HG03457 (cell line): Measurements from ENCODE around the gene CDKAL1.

ENCODE experiments used
- ATAC-seq: cut with Tn5 transposase; IDR thresholded peaks from one replicate; pipeline ENCODE4 v1.9.1; 2021; ENCODE audit warnings: moderate number of reproducible peaks; ENCODE audit not compliant: unreplicated experiment

CDKAL1 gene

DNA sequence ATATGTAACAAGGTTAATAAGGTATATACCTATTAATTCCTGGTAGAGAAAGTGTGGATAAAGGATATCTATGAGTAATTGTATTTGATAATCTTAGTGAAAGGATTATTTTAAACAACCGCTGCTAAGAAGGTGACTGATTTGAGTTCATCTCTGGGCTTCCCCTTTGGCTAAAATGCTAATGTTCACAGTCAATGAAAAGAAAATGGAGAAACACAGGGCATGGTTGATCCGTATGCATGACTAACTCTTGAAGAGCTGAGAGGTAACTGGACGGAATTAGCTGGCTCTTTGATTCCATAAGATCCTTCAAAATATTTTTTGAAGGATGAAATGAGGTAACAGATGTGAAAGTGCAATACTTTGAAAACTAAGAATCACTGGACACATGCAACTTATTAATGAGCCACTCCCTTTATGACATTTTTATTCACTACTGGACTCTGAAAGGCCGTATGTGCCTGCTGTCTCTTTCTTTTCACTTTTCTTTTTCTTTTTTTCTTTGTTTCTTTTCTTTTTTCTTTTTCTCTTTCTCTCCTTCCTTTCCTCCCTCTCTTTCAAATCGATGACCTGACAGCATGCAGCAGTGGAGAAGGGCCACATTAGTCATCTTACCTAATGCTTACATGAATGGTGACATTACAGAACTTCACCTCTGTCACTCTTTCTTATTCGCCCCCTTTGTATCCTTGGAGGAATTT is 464.6 kb downstream of the CDKAL1 start:
- ATAC-seq, result no peak

DNA sequence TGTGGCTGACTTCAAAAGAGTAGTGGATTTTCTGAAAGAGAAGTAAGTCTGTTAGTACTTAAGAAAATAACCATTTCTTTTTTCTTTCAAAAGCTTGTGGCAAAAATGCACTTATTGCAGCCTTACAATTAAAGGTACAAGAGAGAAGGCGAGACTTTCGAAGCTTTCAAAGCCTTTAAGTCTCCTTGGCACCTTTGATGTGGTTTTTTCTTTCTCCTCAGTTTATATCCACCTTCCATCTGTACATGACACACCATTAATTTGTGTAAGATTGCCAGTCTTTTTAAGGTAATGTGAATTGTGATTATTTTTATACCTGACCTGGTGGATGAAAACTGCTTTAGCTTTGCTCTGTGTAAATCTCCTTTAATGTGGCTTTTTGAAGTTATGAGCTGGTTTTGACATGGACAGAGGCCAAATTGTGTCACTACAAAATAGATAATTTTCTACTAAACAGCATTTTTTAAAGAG is 466.1 kb downstream of the CDKAL1 start:
- no peak for ATAC-seq

DNA sequence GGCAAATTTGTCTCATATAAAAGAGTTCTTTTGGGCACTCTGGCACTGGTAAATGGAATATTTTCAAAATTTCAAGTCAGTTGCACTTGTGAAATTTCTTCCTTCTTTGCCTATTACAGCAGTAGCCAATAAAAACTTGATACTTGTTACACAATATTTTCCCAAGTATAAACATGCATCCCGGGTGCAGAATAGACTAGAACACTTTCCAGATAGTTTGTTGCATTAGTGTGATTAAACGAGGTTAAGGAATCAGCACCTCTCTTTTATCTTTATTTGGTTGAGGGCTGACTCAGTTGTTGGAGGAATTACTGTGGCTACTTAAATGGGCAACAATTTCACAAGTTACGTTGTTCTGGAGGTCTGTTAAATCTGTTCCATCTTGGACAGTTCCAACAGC is 467.5 kb downstream of the CDKAL1 start:
- no peak for ATAC-seq

DNA sequence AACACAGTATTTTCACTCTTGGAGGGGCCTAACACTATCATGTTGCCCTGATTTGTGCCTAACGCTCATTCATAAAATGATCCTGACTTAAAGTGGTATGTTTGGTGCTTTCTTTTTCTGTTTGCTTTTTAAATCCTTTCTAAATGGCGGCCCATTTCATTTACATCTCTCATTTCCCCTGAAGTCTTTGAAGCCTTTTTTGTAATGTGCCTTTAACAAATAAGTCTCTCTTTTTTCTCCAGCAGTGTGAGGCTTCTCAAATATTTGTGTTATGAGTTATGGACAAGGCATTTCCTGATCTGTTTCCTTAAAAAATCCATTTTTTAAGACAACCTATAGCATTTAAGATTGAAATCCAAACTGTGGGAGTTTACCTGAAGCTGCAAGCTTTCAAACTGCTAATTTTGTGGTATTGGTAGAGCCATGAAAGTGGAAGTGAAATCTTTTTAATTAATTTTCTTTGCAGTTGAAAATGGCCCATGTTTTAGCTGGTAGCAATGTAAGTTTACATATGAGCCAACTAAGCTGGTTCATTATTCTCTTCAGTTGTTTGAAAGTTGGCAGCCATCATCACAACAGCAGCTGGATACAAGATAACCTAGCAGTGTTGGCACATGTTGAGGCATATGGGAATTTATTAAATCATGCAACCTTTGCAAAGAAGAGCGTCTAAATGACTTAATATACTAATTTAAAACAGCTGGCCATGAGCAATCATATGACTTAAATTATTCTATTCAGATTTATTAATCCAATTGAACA is 469.7 kb downstream of the CDKAL1 start:
- ATAC-seq, result peak; percentile 68

DNA sequence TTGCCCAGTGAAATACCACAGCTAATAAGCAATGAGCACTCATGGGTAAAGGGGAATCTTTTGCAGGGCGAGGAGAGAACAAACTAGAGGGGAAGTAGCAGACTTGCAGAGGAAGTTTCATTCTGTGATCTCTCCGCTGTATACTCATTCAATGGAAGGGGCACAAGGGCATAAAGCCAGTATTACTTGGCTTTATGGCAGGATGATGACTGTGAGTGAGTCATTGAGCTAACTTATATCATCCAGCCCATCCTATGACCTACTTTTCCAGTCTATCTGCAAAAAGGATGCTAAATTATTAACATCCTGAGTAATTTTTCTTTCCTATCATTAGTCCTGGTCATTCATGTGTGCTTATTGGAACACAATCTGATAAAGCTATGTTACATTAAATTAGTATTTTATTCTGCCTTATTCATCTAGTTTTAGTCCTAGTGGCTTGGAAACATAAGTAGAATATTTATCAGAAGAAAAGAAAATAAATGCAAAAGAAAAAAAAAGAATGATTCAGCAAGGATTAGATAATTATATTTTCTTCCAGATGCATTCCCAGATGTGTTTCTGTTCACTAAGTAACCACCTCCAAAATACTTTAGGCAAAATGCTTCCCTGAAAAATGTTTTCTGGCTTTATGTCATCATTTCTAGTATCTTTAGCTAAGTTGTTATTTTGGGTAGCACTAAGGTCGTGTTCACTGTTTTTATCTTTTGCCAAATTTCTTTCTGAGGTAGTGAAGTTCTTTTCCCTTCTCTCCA is 471.7 kb downstream of the CDKAL1 start:
- no peak for ATAC-seq

DNA sequence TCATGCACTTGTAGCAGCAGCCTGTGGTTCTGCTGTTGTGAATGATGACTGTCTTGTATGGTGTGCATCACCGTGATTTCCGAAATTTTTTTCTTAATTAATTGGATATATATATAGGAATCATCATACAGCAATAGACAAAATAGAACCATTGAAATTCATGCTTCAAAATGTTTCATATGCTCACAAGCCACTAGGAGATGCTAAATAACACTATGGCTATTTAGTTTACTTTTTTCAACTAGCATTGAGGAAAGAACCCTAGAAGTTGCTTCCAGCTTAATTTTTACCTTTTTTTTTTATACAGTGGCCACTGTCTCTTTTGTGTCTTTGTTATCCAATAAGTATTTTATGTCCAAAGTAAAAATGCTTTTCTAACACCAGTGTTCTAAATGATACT is 485.4 kb downstream of the CDKAL1 start:
- ATAC-seq, result no peak

DNA sequence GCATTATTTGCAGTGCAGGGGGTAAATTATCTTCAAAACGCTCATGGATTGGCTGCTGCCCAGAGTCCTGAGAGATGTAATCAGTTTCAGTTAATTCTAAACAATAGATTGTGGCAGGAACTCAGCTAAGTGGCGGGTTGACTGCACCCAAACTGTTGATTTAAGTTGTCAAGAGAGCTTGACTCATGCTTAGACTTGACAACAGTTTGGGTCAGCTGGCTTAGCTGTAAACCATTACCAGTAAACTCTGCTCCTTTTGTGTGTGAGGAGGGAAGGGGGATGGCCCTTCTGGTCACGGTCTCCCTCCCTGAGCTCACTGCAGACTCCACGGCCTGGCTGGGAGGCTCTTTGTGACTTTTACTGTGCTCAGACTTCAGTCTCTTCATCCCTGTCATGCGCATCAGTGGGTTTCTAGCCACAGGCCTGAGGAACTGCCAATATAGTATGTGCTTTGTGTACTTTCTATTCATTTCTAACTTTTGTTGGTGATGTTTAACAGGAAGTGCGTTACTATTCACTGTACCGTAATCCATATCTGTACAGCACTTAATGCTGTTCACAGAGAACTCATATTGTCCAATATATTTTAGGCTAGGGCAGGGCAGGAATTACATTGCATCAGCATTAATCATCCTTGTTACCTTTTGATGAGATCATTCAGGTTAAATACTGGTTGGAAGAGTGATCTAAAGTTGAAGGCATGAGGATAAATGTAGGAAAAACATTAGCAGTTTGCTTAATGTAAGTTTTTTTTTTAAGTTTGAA is 488.3 kb downstream of the CDKAL1 start:
- peak; percentile 93 for ATAC-seq

DNA sequence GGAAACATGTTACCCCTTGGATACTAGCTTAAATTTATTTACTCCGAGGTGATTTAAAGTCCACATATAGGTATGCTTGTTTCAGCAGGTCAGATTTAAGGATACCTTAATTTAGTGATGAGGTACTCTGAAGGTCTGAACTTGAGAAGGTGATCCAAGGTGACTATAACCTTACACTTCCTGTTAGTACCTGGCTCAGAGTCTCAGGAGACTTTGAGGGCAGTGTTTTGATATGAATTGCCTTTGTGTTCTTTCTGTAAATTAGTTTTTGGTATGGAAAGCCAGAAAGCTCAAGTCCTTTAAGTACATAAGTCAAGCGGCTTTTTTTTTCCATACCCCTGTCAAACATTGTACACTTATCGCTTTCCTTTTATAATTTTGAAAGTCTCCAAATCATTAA is 489.0 kb downstream of the CDKAL1 start:
- no peak for ATAC-seq

DNA sequence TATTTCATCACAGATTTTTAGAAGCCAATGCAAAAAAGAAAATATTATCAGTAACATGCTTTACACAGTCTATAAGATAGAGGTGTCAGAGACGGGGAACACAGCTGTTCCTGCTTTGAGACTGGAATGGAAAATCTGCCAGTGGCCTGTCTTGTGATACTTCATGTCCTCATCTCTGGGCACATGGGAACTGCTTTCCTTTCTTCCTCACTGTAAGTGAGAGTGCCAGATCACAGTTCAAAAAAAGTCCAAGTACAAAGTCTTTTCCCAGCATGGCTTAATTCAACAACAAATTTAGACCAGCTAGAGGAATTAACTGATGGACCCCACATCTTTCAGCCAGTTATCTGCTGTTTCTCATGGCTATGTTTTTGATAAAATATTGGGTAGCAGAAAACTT is 490.4 kb downstream of the CDKAL1 start:
- ATAC-seq, result no peak

DNA sequence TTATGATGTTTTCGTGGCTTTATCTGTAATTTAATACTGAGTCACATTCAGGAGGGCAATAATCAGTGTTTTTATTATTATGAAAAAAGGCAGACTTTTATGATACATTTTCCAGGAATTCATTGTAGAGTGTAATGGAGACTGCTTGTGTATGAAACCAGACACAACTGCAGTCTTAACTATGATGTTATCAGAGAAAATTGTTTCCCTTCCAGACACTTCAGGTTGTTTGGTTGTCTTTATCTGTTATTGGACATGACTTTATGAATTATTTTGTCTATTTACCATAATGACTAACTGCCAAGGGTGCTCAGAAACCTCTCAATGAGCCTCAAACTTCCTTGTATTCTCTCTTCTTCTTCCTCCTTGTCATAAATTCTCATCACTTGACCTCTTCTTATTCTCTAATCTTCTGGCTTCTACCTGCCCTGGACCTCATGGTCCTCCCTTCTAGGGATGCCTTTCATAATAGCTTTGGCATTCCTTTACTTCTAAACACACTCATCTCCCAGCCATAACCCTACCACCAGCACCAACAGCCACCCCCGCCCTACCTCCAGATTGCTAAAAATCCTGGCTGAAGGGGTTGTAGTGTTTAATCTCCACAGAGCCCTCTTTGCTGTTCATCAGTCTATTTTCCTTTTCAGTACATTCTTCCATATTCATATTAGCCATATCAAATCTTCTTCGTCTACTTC is 492.5 kb downstream of the CDKAL1 start:
- ATAC-seq, result no peak

DNA sequence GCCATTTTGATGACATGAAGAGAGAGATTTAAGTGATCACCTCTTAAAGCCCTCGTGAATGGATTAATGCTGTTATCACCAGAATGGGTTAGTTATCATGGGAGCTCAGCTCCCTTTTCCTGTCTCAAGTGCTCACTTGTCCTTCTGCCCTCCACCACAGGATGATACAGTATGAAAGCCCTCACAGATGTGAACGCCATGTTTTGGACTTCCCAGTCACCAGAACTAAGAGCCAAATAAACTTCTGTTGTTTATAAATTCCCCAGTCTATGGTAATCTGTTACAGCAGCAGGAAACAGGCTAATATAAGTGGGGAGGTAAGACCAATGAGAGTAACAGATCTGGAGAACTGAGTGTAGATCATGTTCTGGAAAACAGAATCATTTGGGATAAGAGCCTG is 493.2 kb downstream of the CDKAL1 start:
- no peak for ATAC-seq

DNA sequence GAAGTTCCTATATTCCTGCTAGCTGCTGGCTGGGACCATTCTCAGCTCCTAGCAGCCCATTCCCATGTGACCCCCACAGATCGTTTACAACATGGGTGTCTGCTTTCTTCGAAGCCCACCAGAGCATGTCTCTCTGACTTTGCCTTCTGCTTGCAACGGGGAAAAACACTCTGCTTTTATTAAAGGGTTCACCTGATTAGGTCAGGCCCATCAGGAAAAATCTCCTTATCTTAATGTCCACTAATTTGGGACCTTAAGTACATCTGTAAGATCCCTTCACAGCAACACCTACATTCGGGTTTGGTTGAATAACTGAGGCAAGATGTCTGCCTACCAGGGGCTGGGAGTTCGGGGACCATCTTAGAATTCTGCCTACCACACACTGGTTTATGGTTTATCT is 496.9 kb downstream of the CDKAL1 start:
- no peak for ATAC-seq

DNA sequence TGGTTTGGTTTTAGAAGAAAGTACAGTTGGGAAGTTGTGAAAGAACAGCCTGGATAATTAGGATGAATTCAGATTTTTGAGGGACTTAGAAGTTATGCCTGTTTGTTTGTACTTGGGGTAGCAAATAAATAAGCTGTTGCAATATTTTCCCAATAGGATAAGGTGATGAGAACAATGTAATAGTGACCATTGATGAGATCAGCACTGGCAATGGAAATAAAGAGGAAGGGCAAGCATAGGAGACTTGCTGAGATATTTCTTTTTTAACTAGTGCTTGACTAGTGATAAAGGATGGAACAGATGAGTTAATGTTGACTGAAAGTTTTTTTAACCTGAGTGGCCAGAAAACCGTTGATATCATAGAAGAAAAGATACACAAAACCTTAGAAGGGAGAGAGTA is 498.8 kb downstream of the CDKAL1 start:
- ATAC-seq, result no peak

DNA sequence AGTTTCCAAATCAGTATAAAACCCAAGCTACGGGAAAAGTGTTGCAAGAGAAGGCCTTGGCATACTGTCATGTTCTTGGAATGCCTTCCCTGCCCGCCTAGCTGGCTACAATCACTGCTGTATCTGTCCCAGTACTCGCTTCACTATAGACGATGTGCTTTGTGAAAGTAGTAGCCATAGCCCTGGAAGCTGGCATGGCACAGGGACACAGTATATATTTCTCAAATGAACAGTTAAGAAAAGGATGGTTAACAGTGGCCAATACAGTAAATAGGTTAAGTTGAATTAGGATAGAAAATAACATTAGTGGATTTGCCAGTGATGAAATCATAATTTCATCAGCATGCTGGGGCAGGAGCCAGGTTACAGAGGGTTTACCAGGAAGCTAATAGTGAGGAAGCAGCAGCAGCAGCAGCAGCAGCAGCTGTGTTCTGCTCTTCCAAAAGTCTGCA is 499.3 kb downstream of the CDKAL1 start:
- no peak for ATAC-seq

DNA sequence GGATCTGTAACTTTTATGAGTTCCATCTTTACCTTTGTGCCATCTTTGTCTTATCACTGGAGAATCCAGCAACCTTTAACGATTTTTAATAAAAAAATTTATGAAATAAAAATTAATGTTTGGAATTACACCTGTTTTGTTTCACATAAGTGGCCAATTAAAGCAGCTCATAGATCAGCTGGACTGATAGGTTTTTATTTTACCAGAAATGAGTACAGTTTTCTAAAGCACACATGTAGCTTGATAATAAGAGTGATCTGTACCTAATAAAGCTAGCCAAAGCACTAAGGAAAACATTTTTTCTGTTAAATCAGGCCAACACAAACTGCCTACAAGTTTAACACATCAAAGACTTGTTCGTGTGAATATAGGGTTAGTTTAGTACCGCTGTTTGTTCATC is 500.1 kb downstream of the CDKAL1 start:
- ATAC-seq, result no peak

DNA sequence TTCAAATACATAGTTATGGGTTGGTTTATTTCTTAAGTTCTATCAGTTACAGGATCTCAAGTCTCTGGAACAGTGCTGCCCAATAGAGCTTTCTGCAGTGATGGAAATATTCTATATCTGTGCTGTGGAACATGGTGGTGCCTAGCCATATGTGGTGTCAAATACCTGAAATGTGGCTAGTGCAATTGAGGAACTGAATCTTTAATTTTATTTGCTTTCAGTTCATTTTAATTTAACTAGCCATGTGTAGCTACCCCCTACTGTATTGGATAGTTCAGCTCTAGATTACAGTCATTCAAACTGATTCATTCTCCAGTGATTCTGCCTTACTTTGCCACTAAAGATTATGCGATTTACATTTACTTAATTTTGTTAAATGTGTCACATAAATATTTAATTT is 503.2 kb downstream of the CDKAL1 start:
- ATAC-seq, result no peak

DNA sequence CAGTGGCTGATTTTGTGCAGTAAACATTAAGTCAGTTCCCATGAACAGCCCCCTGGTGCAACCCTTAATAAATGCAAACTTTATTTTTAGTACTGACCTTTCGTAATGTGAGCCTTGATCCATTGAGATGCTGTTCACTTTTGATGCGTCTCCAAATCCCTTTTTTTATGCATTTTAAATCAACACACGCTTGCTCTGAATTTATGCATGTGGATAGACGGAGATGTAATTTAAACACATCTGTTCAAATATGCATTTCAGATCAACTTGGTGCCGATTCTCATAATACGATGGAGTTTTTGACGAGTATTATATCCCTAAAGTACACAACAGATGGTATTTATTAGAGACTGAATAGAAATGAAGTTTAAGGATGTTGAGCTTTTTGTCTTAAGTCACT is 505.7 kb downstream of the CDKAL1 start:
- no peak for ATAC-seq

DNA sequence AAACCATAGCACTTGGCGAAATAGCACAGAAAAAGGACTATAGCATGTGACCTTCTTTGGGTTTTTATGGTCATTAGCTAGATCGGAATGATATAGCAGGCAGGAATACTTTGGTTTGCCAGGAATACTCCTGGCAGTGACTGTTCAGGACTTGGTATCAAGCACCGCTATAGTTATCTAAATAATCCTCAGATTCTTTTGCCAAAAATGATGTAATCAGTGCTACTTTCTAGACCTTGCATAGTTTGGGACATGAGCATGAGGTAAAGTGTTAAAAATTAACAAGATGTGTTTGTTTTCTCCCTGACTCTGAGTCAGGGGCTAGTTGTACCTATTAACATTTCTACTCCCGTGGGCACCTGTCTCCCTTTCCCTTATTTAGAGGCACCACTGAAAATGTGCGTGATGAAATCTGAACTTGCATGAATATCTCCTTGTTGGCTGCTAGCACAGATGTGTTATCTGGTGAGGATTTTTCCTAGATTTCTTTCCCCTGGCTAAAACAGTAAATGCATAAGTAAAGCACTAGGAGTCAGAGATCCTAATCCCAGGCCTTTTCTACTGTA is 511.0 kb downstream of the CDKAL1 start:
- ATAC-seq, result no peak

DNA sequence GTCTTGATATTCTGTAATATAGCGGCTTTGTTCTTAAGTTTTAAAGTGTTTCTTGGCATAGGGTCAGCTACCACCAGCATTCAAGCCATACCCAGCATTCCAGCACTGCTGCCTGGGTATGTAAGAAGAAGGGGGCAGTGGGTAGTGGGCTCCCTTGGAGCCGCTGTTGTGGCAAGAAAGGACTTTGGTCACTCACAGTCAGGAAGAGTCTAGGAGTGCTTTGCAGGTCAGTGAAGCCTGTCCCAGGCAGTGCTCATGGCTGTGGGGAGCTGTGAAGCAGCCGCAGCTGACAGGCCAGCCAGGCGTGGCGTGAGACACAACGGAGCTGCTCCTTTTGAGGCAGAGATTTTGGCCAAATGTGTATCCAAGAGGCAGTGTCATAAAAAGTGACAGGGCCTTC is 512.0 kb downstream of the CDKAL1 start:
- ATAC-seq, result no peak

DNA sequence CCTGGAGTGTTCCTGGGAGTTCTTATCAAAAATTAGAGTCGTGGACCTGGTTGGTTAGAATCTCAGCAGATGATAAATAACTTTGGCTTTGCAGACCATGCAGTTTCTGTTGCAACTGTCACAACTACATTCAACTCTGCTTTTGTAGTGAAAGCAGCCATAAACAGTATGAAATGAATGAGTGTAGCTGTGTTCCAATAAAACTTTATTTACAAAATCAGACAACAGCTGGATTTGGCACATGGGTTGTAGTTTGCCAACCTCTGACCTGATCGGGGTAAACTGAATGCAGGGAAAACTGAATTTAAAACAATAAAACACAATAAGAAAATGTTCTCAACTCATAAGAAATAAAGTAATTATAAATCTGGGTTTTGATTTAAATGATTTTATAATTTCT is 513.8 kb downstream of the CDKAL1 start:
- no peak for ATAC-seq
